ENCODE measurements around the gene PHAX. TPM values are rescaled to one million over a fixed set of nuclear protein-coding genes. Genes with fewer than 3 reads are reported as not detected.

The PHAX gene
- total RNA-seq, 1 donor from 2014 or later, result 25.1 TPM

- Histone ChIP-seq H3K27ac (no peak overlapping the region), H3K4me1 (no peaks in the 10 kb centered on the region), H3K36me3 (peaks cover 39% of the 10 kb centered on the region), H3K27me3 (ENCODE audit: low read depth) (no peaks in the 10 kb centered on the region), H3K4me3 (no peak overlapping the region), H3K9me3 (no peaks in the 10 kb centered on the region)
- no peak for ATAC-seq
- DNase-seq, result no peak
- intact Hi-C loops (cut with DNase I), result no loop called here
- no peak for TF ChIP-seq CTCF (IDR thresholded peaks at IDR 0.05)
Measured at GRCh38 chr5:126587551-126588390, 13.0 kb upstream of the PHAX start.

GRCh38 chr5:126589536-126590297, 11.0 kb upstream of the PHAX start:
- H3K27ac ChIP-seq, result no peak overlapping the region
- ATAC-seq, result no peak
- no peak overlapping the region for H3K4me3 ChIP-seq
- no peak for TF ChIP-seq CTCF (IDR thresholded peaks at IDR 0.05)
- intact Hi-C loops (cut with DNase I), result no loop called here
- peaks cover 13% of the 10 kb centered on the region for H3K4me1 ChIP-seq
- no peaks in the 10 kb centered on the region for H3K27me3 ChIP-seq (ENCODE audit: low read depth)
- DNase-seq, result no peak
- no peaks in the 10 kb centered on the region for H3K9me3 ChIP-seq
- peaks cover 20% of the 10 kb centered on the region for H3K36me3 ChIP-seq

GRCh38 chr5:126591549-126591948, 9.2 kb upstream of the PHAX start:
- no peak for TF ChIP-seq CTCF (IDR thresholded peaks at IDR 0.05)
- no peak overlapping the region for H3K4me3 ChIP-seq
- H3K36me3 ChIP-seq, result peaks cover 17% of the 10 kb centered on the region
- H3K4me1 ChIP-seq, result peaks cover 13% of the 10 kb centered on the region
- intact Hi-C loops (cut with DNase I), result no loop called here
- no peak overlapping the region for H3K27ac ChIP-seq
- no peaks in the 10 kb centered on the region for H3K27me3 ChIP-seq (ENCODE audit: low read depth)
- no peak for DNase-seq
- H3K9me3 ChIP-seq, result no peaks in the 10 kb centered on the region
- ATAC-seq, result no peak

GRCh38 chr5:126594748-126595485, 5.8 kb upstream of the PHAX start, which contains the start of gene ALDH7A1:
Gene ALDH7A1 (minus strand): TSS chr5:126595219. CDS start chr5:126595198, 21 bp downstream.
- ATAC-seq, result peak; percentile 94 to 96
- peaks cover 13% of the 10 kb centered on the region for H3K4me1 ChIP-seq
- intact Hi-C loops (cut with DNase I), result no loop called here
- no peaks in the 10 kb centered on the region for H3K27me3 ChIP-seq (ENCODE audit: low read depth)
- H3K27ac ChIP-seq, result peak within 1 kb of the TSS; percentile 80
- H3K36me3 ChIP-seq, result peaks cover 6% of the 10 kb centered on the region
- TF ChIP-seq CTCF (IDR thresholded peaks at IDR 0.05), result peak; percentile 55
- DNase-seq, result peak; percentile 88
- no peaks in the 10 kb centered on the region for H3K9me3 ChIP-seq
- H3K4me3 ChIP-seq, result peak within 1 kb of the TSS; percentile 78

GRCh38 chr5:126595486-126596083, 5.2 kb upstream of the PHAX start:
- DNase-seq (no peak), ATAC-seq (no peak)
- H3K9me3 ChIP-seq, result no peaks in the 10 kb centered on the region
- intact Hi-C loops (cut with DNase I), result no loop called here
- H3K4me1 ChIP-seq, result peaks cover 13% of the 10 kb centered on the region
- H3K27me3 ChIP-seq (ENCODE audit: low read depth), result no peaks in the 10 kb centered on the region
- H3K4me3 ChIP-seq, result peak overlapping the region; percentile 78
- H3K36me3 ChIP-seq, result peaks cover 6% of the 10 kb centered on the region
- peak overlapping the region; percentile 80 for H3K27ac ChIP-seq
- TF ChIP-seq CTCF (IDR thresholded peaks at IDR 0.05), result no peak

Measured in lower lobe of right lung (tissue), 2 donors.